NT2/D1 (cell line): Measurements from ENCODE around the gene EPB41L4A.
"Not testable (repeated sequence)": the region's sequence is repeated elsewhere in the genome, so short reads cannot be mapped to it uniquely, and the experiment has no call there.

ENCODE experiments used
- DNase-seq: peaks from one replicate; pipeline ENCODE4 v3.0.0-alpha.2; 2011; ENCODE audit warnings: low read depth, low spot score
- H3K27me3 ChIP-seq: 2 replicates; pipeline ENCODE4 v1.6.0; 2011; ENCODE audit warnings: mild to moderate bottlenecking; ENCODE audit not compliant: insufficient read length, insufficient read depth
- H3K36me3 ChIP-seq: 2 replicates; pipeline ENCODE4 v1.6.1; 2011; ENCODE audit warnings: mild to moderate bottlenecking, low read length, mixed read lengths; ENCODE audit not compliant: insufficient read depth, insufficient read length
- H3K4me1 ChIP-seq: 2 replicates; pipeline ENCODE4 v1.5.1; 2011; ENCODE audit not compliant: insufficient read depth, insufficient read length
- H3K4me3 ChIP-seq: 2 replicates; pipeline ENCODE4 v1.5.1; 2011; ENCODE audit warnings: low read depth; ENCODE audit not compliant: insufficient read length
- H3K9ac ChIP-seq: 2 replicates; pipeline ENCODE4 v1.6.0; 2011; ENCODE audit warnings: low read depth; ENCODE audit not compliant: insufficient read length
- H3K9me3 ChIP-seq: 2 replicates; pipeline ENCODE4 v1.5.1; 2011; ENCODE audit warnings: mild to moderate bottlenecking, low read length; ENCODE audit not compliant: insufficient read depth
- SUZ12 ChIP-seq: IDR thresholded peaks from 2 replicates; pipeline ENCODE4 v1.6.1; 2011; ENCODE audit not compliant: insufficient read length, insufficient read depth; ENCODE audit errors: extremely low read depth
- YY1 ChIP-seq: IDR thresholded peaks from 2 replicates; pipeline ENCODE4 v1.6.1; 2011; ENCODE audit not compliant: insufficient read length, insufficient read depth
- ZNF274 ChIP-seq: IDR thresholded peaks from 2 replicates; pipeline ENCODE4 v1.6.1; 2011; ENCODE audit warnings: mild to moderate bottlenecking, low read depth, low read length

The EPB41L4A gene, protein sequence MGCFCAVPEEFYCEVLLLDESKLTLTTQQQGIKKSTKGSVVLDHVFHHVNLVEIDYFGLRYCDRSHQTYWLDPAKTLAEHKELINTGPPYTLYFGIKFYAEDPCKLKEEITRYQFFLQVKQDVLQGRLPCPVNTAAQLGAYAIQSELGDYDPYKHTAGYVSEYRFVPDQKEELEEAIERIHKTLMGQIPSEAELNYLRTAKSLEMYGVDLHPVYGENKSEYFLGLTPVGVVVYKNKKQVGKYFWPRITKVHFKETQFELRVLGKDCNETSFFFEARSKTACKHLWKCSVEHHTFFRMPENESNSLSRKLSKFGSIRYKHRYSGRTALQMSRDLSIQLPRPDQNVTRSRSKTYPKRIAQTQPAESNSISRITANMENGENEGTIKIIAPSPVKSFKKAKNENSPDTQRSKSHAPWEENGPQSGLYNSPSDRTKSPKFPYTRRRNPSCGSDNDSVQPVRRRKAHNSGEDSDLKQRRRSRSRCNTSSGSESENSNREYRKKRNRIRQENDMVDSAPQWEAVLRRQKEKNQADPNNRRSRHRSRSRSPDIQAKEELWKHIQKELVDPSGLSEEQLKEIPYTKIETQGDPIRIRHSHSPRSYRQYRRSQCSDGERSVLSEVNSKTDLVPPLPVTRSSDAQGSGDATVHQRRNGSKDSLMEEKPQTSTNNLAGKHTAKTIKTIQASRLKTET

DNA sequence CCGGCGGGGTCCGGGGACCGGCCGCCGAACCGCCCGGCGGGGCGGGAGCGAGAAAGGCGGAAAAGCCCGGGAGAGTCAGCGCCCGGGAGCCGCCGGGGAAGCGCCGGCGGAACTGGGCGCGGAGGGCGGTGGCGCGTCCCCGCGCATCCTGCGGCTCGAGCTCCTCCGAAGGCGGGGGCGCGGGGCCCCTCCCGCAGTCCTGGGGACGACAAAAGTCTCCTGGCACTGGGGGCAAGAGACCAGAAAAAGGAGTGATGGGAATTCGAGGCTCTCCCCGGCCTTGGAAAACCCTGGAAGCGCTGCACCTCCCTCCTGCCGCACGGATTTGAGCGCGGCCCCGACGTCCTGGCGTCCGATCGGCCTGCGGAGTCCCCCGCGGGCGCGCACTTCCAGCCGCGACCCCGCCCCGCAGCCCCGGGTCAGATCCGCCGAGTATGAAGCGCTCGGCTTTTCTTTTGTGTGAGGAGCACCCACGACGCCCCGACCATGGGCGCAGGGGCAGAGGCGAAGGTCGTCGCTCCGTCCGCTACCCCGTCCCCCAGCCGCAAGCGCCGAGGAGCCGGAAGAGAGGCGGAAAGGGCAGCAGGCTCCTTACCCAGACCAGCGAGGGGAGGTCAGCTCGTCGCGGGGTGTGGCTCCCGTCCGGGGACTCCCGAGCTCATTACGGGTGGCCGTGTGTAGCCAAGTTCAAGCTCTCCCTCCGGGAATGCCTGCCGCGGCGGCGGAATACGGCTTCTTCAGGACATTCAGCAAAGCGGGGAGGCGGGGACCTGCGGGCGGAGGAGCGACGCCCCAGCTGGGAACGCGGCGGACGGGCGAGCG is at the start of gene EPB41L4A:
Gene EPB41L4A (minus strand): TSS at position 114 of the 822 bp plus-strand sequence. CDS start 238 bp downstream, outside the sequence.
- Histone ChIP-seq H3K9me3 (no peaks in the 10 kb centered on the region), H3K27me3 (peaks cover 49% of the 10 kb centered on the region), H3K9ac (peak within 1 kb of the TSS; percentile 77), H3K36me3 (no peaks in the 10 kb centered on the region), H3K4me1 (no peaks in the 10 kb centered on the region), H3K4me3 (peak within 1 kb of the TSS; percentile 73)
- no peak for TF ChIP-seq SUZ12
- no peak for TF ChIP-seq ZNF274
- no peak for TF ChIP-seq YY1
- DNase-seq: no peak

DNA sequence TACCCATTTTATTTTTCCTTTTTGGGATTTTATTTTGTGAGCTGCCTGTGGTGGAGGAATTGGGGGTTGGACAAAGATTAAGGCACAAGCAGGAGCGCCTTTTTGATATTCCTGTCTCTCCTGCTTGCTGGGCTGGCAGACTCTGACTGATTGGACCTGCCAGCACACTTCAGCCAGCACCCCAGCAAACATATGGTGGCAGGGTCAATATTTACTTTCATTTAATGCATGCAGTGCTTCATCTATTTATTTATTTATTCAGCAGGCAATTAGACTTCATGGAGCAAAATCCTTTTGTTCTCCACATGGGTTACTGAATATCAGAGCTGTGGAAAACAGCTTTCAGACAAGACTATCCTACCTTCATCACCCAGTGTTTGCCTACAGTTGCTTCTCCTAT is 48.4 kb upstream of the EPB41L4A start:
- Histone ChIP-seq H3K9me3 (peaks cover 8% of the 10 kb centered on the region; the same call in 1 of the 2 replicates), H3K9ac (no peak overlapping the region), H3K27me3 (no peaks in the 10 kb centered on the region), H3K4me3 (no peak overlapping the region), H3K4me1 (no peaks in the 10 kb centered on the region), H3K36me3 (no peaks in the 10 kb centered on the region)
- DNase-seq: no peak
- TF ChIP-seq YY1 (no peak), ZNF274 (no peak), SUZ12 (no peak)

DNA sequence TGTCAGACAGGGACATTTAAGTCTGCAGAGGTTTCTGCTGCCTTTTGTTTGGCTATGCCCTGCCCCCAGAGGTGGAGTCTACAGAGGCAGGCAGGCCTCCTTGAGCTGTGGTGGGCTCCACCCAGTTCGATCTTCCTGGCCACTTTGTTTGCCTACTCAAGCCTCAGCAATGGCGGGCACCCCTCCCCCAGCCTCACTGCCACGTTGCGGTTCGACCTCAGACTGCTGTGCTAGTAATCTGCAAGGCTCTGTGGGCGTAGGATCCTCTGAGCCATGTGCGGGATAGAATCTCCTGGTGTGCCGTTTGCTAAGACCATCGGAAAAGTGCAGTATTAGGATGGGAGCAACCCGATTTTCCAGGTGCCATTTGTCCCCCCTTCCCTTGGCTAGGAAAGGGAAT is 47.2 kb upstream of the EPB41L4A start:
- not testable (repeated sequence) for H3K9me3 ChIP-seq, H3K4me1 ChIP-seq, H3K27me3 ChIP-seq, DNase-seq, H3K9ac ChIP-seq, H3K36me3 ChIP-seq, H3K4me3 ChIP-seq

DNA sequence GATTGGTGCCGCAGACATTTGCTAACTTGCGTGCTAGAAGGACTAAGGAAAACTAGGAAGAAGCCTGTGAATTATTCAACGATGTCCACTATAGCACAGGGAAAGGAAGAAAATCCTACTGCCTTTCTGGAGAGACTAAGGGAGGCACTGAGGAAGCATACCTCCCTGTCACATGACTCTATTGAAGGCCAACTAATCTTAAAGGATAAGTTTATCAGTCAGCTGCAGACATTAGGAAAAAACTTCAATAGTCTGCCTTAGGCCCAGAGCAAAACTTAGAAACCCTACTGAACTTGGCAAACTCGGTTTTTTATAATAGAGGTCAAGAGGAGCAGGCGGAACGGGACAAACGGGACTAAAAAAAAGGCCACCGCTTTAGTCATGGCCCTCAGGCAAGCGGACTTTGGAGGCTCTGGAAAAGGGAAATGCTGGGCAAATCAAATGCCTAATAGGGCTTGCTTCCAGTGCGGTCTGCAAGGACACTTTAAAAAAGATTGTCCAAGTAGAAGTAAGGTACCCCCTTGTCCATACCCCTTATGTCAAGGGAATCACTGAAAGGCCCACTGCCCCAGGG is 28.2 kb upstream of the EPB41L4A start:
- not testable (repeated sequence) for H3K9ac ChIP-seq, DNase-seq, H3K4me3 ChIP-seq, H3K27me3 ChIP-seq, H3K9me3 ChIP-seq, H3K4me1 ChIP-seq, H3K36me3 ChIP-seq

DNA sequence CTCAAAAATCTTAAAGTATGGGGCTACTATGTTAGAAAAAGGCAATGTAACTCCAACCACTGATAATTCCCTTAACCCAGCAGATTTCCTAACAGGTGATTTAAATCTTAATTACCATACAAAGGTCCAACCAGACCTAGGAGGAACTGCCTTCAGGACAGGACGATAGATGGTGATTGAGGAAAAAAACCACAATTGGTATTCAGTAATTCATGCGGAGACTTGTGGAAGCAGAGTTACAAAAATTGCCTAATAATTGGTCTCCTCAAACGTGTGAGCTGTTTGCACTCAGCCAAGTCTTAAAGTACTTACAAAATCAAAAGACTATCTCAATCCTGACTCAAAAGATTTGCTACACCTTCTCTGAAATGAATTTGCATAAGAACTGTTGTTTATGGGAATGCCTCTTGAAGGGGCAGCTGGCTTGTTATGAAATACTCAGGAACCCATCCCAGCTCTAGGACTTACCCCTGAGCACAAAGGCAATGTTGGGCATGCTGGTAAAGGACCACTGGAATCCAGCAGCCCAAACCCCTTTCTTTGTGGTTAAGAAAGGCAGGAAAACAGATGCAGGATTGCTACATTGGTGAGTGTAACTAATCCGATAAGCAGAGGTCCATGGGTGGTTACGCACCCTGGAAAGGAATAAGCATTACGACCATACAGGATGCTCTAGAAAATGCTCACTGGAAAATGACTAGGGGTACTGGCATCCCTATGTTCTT is 26.7 kb upstream of the EPB41L4A start:
- no peak for DNase-seq
- TF ChIP-seq YY1 (no peak), ZNF274 (no peak), SUZ12 (no peak)
- no peaks in the 10 kb centered on the region for H3K36me3 ChIP-seq
- H3K4me1 ChIP-seq: no peaks in the 10 kb centered on the region
- H3K9ac ChIP-seq: no peak overlapping the region
- no peak overlapping the region for H3K4me3 ChIP-seq
- H3K9me3 ChIP-seq: no peaks in the 10 kb centered on the region
- H3K27me3 ChIP-seq: no peaks in the 10 kb centered on the region

DNA sequence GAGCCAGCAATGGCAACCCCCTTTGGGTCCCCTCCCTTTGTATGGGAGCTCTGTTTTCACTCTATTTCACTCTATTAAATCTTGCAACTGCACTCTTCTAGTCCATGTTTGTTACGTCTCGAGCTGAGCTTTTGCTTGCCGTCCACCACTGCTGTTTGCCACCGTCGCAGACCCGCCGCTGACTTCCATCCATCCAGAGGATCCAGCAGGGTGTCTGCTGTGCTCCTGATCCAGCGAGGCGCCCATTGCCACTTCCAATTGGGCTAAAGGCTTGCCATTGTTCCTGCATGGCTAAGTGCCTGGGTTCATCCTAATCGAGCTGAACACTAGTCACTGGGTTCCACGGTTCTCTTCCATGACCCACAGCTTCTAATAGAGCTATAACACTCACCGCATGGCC is 24.9 kb upstream of the EPB41L4A start:
- H3K4me3 ChIP-seq, H3K36me3 ChIP-seq, H3K4me1 ChIP-seq, H3K27me3 ChIP-seq, H3K9ac ChIP-seq, DNase-seq, H3K9me3 ChIP-seq: not testable (repeated sequence)

DNA sequence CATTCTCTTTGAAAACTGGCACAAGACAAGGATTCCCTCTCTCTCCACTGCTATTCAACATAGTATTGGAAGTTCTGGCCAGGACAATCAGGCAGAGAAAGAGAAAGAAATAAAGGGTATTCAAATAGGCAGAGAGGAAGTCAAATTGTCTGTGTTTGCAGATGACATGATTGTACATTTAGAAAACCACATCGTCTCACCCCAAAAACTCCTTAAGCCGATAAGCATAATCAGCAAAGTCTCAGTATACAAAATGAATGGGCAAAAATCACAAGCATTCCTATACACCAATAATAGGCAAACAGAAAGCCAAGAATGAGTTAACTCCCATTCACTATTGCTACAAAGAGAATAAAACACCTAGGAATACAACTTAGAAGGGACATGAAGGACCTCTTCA is 21.0 kb upstream of the EPB41L4A start:
- no peaks in the 10 kb centered on the region for H3K9me3 ChIP-seq

More for the DNA sequence above, 21.0 kb upstream of the EPB41L4A start:
- no peaks in the 10 kb centered on the region for H3K4me1 ChIP-seq
- no peaks in the 10 kb centered on the region for H3K27me3 ChIP-seq
- DNase-seq: no peak
- H3K36me3 ChIP-seq: no peaks in the 10 kb centered on the region
- no peak for TF ChIP-seq ZNF274
- TF ChIP-seq YY1: no peak
- no peak for TF ChIP-seq SUZ12
- no peak overlapping the region for H3K9ac ChIP-seq
- H3K4me3 ChIP-seq: no peak overlapping the region
